NCI-H128 (cell line): ENCODE results near the gene DNAJB6.

Source experiments
- DNase-seq: peaks from one replicate; lab custom pipeline; 2025; ENCODE audit not compliant: unreplicated experiment; lab: John Stamatoyannopoulos, UW

Gene DNAJB6

DNA sequence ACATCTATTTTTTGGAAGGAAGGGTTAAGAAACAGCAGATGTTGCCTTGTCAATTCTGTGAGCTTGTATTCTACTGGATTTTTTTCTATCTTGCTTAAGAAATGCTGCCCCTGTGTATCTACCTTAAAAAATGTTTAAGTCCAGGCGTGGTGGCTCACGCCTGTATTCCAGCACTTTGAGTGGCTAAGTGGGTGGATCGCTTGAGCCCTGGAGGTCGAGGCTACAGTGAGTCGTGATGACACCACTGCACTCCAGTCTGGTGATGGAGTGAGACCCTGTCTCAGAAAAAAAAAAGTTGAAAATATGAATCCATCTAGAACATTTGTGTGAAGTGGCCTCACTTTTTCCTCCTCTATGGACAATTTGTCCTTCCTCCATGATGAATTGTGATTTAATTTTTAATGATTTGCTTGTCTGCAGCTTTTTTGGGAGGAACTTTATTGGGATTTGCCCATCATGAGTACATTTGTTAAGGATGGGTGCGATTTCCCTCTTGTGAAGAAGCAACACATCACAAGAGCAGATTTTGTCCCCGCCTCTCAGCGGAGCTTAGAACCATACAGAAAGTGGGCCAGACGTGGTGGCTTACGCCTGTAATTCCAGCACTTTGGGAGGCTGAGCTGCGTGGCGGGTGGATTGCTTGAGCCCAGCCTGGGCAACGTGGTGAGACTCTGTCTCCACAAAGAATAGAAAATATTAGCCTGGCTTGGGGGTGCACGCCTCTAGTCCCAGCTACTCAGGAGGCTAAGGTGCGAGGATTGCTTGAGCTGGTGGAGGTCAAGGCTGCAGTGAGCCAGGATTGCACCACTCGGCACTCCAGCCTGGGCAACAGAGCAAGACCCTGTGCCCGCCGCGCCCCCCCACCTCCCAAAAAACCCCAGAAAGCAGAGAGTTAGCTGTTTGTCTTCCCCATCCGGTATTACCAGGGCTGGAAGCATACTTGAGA is 57.7 kb downstream of the DNAJB6 start:
- no peak for DNase-seq

- DNase-seq, result no peak
Measured at GRCh38 chr7:157395206-157395605, 58.4 kb downstream of the DNAJB6 start.

- no peak for DNase-seq
Measured at GRCh38 chr7:157396316-157397035, 59.7 kb downstream of the DNAJB6 start.

DNA sequence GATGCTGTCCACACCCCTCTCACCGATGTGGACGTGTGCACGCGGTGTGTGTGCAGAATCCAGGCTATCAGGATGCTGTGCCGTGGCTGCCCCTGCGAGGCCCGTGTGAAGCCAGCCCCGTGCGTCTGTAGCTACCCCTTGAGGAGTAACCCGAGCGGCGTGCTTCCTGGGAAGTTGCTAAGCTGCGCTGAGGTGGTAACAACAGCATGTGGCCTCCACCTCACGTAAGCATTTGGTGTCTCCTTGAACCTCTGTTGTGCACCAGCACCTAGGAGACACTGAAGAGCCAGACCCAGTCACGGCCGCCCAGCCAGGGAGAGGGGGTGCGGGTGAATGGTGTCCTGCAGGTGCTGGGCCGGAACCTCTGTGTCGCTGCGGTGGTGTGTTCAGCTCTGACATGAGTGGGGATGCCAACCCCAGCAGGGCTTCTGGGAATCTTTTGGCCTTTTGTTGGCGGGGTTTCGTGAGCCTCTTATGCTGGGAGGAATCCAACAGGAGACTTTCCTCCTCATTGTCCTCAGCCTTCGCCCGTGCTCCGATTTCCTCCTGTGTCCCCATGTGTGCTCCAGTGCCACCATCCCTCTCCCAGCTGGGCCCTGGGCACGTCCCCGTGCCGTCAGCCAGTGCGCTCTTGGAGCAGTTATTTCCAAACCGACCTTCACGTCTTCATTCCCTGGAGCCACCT is 60.4 kb downstream of the DNAJB6 start:
- DNase-seq, result no peak

DNA sequence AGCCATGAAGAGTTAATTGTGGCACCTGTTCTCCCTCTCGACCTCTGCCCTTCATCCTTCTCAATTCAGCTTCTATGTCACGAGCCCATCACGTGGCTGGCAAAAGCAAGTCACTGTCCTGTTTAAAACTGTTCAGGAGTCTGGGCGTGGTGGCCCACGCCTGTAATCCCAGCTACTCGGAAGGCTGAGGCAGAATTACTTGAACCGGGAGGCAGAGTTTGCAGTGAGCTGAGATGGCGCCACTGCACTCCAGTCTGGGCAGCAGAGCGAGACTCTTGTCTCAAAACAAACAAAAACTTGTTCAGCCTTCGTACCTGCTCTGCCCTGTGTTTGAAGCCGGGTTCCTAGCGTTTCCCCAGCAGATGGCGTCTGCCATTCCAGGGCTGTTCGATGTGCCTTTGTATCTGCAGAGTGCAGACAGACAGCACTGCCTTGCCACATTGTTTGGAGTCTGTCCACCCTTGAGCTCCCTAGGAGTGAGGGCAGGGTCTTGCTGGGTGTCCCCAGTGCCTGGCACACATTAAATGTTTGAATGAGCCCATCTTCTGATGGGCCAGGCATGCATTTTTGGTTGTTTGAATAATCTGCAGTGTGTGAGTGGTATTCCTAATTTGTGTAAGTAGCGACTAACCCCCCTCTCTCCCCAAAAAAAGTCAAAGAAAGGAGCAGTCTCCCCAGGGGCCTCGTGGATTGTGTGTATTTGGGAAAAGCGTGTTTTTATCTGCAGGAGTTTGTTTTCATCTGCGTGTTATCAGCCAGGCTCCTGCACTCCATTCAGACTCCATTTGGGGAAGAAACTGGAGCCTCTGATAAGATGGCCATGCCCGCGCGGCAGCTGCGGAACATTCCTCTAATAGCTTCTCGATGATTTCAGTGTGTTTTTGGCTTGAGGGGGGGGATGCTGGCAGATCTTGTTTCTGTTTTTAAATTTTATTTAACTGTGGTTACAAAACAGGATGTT is 61.2 kb downstream of the DNAJB6 start:
- DNase-seq, result no peak

DNA sequence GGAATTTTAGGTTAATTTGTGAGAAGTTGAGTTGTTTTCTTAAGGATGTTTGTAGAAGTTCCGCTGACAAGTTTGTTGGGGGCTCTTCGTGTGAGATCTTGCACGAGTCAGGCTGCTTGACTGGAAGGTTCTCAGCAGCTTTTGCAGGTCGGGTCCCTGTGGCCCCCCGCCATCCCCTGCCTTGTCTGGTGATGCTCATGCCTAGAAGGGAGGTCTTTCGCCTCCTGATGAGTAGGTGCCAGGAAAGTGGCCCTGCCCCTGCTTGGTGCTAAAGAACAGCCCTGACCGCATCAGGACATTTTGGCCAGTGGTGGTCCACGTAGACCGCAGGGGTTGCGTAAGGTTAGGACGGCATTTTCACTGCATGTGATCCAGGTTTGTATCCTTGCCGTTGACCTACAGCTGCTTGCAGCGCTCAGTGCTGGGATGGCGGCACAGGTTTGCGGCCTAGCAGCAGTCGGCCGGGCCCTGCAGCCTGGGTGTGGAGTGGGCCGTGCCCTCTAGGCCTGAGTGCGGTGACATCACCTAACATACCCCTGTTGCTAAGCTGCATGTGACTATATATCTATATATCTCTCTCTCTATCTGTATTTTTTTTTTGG is 62.4 kb downstream of the DNAJB6 start:
- no peak for DNase-seq

DNA sequence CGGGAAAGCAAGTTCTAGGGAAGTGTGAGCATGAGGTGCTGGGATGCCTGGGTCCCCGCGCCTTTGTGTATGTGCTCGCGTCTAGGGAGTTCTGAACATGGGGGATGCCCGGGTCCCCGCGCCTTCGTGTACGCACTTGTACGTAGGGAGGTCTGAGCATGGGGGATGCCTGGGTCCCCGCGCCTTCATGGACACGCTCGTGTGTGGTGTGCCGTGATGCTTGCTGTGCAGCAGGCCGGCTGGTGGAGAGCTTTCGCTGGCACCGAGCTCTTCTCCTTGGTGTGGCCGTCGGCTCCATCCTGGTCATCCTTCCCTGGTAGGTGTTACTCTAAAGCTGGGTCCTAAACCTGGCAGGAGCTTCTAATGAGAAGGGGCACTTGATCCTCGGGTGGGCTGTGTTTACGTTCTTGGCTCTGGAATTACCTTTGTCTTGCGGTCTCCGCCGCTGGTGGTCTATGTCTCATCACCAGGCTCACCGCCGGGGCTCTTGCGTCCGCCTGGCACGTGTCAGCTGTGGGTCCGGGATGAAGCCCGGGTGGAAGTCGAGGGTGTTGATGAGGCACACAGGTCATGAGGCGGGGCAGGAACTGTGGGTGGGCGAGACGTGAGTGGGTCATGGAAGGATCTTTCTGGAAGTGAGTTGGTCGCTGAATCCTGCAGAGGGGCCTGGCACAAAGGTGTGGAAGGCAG is 63.5 kb downstream of the DNAJB6 start:
- no peak for DNase-seq

- DNase-seq, result no peak
Measured at GRCh38 chr7:157401567-157402387, 65.0 kb downstream of the DNAJB6 start.

GRCh38 chr7:157402388-157402703 is 65.5 kb downstream of the DNAJB6 start:
- no peak for DNase-seq

DNA sequence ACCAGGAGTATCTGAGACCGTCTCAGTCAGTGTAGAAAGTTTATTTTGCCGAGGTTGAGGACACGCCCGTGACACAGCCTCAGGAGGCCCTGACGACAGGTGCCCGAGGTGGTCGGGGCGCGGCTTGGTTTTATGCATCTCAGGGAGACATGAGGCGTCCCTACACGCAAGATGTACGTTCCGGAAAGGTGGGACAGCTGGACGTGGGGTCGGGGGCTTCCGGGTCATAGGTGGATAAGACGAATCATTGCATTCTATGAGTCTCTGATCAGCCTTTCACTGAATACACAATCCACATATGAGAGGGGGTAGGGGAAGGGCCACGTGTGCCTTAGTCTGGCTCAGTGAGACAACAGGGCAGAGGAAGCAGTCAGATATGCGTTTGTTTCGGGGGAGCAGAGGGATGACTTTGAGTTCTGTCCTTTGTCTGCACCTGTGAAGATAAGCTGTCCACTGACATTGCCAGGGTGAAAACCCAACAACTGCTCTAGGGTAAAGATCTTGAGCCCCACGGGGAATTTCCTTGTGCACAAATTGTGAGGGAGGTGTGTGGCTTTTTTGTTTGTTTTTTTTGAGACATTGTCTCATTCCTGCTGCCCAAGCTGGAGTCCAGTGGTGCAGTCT is 66.2 kb downstream of the DNAJB6 start:
- no peak for DNase-seq

DNA sequence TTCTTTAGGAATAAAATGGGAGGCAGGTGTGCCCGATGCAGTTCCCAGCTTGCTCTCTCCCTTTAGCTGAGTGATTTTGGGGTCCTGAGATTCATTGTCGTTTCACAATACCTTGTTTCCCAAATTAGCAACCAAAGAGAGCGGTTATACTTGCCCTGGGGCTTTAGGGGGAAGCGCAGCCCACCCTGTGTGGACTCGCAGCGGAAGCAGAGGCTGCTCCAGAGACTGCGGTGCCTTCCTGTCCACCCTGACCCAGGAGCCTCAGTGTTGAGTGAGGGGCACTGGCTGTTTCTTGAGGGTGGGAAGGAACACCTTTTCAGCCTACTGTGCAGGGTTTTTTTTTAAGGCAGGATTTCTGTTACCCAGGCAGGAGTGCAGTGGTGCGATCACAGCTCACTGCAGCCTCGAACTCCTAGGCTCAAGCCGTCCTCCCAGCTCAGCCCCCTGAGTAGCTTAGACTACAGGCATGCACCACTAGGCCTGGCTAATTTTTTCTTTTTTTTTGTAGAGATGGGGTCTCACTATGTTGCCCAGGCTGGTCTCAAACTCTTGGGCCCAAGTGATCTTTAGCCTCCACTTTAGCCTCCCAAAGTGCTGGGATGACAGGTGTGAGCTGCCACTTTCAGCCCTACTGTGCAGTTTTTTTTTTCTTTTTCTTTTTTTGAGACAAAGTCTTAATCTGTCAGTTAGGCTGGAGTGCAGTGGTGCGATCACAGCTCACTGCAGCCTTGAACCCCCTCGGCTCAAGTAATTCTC is 67.0 kb downstream of the DNAJB6 start:
- no peak for DNase-seq

GRCh38 chr7:157404845-157405481 is 68.2 kb downstream of the DNAJB6 start:
- no peak for DNase-seq

DNA sequence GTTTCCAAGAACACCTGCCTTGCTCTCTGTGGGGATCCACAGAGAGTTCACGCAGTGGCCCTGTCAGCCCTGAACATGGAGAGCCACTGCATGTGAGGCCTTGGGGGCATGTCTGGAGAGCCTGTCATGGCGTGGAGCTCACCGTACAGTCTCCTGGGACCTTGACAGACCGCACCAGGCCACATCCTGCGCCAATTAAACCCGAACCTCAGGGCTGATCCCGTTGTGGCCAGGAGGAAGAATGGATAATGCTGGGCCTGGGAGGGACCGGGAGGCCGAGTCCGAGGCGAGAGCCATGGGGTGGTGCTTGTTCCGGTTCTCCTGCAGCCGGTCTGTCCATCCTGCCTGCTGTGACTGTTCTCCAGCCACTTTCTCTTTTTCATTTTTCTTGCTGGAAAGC is 68.7 kb downstream of the DNAJB6 start:
- DNase-seq, result no peak

DNA sequence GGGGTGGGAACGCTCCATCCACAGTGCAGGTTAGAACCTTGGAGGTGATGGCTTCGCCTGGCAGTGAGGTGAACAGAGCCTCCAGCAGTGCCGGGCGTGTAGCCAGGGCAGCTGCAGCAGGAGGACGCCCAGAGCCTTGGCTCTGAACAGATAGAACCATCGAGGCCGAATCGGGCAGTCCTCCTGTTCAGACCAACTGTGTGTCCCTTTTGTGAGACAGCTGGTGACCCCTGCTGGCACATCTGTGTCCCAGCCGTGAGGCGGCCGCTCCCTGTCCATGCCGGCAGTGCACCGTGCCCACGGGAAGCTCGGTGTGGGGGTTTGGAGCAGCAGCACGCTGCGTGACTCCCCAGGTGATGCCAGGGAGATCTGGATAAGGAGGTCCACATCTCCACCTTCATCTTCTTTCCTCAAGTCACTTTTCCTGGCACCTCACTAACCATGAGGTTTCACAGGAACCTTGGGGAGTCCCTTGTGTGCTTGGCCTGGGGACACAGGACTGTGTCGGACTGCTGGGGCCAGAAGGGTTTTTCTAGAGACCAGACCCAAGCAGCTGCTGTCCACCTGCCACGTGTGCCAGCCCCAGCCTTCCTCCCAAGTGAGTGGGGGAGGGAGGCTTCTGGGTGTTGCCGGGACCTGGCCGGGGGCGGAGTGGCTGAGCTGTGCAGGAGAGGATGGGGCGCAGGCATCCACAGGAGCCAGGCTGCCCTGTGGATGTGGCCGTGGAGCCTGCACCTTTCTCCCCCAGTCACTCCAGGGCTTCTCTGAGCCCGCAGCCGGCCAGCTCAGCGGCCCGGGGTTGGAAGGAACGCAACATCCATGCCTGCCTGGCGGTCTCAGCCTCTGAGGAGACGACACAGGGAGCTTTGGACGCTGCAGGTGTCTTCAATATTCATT is 69.4 kb downstream of the DNAJB6 start:
- DNase-seq, result no peak

GRCh38 chr7:157406971-157407370 is 70.2 kb downstream of the DNAJB6 start:
- no peak for DNase-seq
